GM19467 (cell line): ENCODE measurements around the gene URAD.

ENCODE experiments used
- ATAC-seq: cut with Tn5 transposase; IDR thresholded peaks from one replicate; pipeline ENCODE4 v1.9.1; 2021; ENCODE audit warnings: mild to moderate bottlenecking, moderate library complexity; ENCODE audit not compliant: unreplicated experiment

The URAD gene

GRCh38 chr13:28001049-28001448 lies 12.6 kb upstream of the URAD start:
- ATAC-seq = no peak

GRCh38 chr13:28000567-28000966 lies 12.1 kb upstream of the URAD start:
- no peak for ATAC-seq

GRCh38 chr13:27997904-27998522 lies 9.5 kb upstream of the URAD start:
- no peak for ATAC-seq

- ATAC-seq = no peak
Measured at GRCh38 chr13:27991881-27992280, 3.4 kb upstream of the URAD start.

- no peak for ATAC-seq
Measured at GRCh38 chr13:27985600-27985999, 2.9 kb downstream of the URAD start.

GRCh38 chr13:27982361-27982760 lies 6.1 kb downstream of the URAD start:
- no peak for ATAC-seq

GRCh38 chr13:27981006-27981708 lies 7.3 kb downstream of the URAD start:
- no peak for ATAC-seq

- no peak for ATAC-seq
Measured at GRCh38 chr13:27980280-27980998, 8.1 kb downstream of the URAD start.

GRCh38 chr13:27979765-27980279 lies 8.7 kb downstream of the URAD start:
- ATAC-seq = no peak

GRCh38 chr13:27979001-27979643 lies 9.4 kb downstream of the URAD start:
- ATAC-seq = no peak

- ATAC-seq = no peak
Measured at GRCh38 chr13:27978301-27978968, 10.1 kb downstream of the URAD start.

GRCh38 chr13:27977476-27978300 lies 10.8 kb downstream of the URAD start:
- no peak for ATAC-seq

GRCh38 chr13:27976362-27977091 lies 12.0 kb downstream of the URAD start:
- no peak for ATAC-seq

- no peak for ATAC-seq
Measured at GRCh38 chr13:27975564-27976361, 12.7 kb downstream of the URAD start.

- no peak for ATAC-seq
Measured at GRCh38 chr13:27973961-27974662, 14.4 kb downstream of the URAD start.

GRCh38 chr13:27973291-27973690 lies 15.2 kb downstream of the URAD start:
- no peak for ATAC-seq

GRCh38 chr13:27972478-27972820 lies 16.0 kb downstream of the URAD start:
- ATAC-seq = no peak
